Cardiac muscle cell (in vitro differentiated cells and primary cell): ENCODE measurements around the gene PARP15. TPM values are rescaled to one million over a fixed set of nuclear protein-coding genes. Genes with fewer than 3 reads are reported as not detected.

Experiments used
- DNase-seq, 2 donors: peaks; one replicate each; pipeline versions ENCODE4 v3.0.0 to v3.0.0-alpha.2; 2010 to 2017; ENCODE audit warnings: low read depth in 1 of 2, low spot score in 1 of 2
- H3K27ac ChIP-seq: fragments of 200-600 bp; sonication (generic); 2 replicates; pipeline ENCODE4 v1.5.1; 2016
- H3K27me3 ChIP-seq: fragments of 200-600 bp; sonication (generic); 2 replicates; pipeline ENCODE4 v1.6.0; 2016; ENCODE audit warnings: control low read depth
- H3K36me3 ChIP-seq: fragments of 200-600 bp; sonication (generic); 2 replicates; pipeline ENCODE4 v1.5.1; 2016; ENCODE audit warnings: control low read depth
- H3K4me1 ChIP-seq: fragments of 200-600 bp; sonication (generic); 2 replicates; pipeline ENCODE4 v1.8.1; 2017; ENCODE audit warnings: low read depth, mild to moderate bottlenecking, mixed run types
- H3K4me3 ChIP-seq: fragments of 200-600 bp; sonication (generic); 2 replicates; pipeline ENCODE4 v1.5.1; 2016; ENCODE audit warnings: mild to moderate bottlenecking
- H3K9me3 ChIP-seq: fragments of 200-600 bp; sonication (generic); 2 replicates; pipeline ENCODE4 v1.5.1; 2017; ENCODE audit warnings: low read depth, mild to moderate bottlenecking, control low read depth
- CTCF ChIP-seq: IDR thresholded peaks from 2 replicates; pipeline ENCODE4 v1.5.1; 2012; ENCODE audit warnings: low read depth, mild to moderate bottlenecking, low read length
- polyA plus RNA-seq: library from polyadenylated mRNA; unstranded; fragments of >200 nt; fragmentation: Nextera tagmentation; extraction: Ambion mirVana; gene quantifications from 2 replicates; pipeline ENCODE4 v1.2.1, GENCODE V29; 2016
- total RNA-seq: library from RNA; depleted of rRNA; stranded (reverse); fragments of >200 nt; gene quantifications from 2 replicates; pipeline ENCODE4 v1.2.3, GENCODE V29; 2016

The PARP15 gene
- total and polyA plus RNA-seq, 2 experiments from 2014 or later = 0.05 TPM; not detected in 1

- H3K9me3 ChIP-seq = no peaks in the 10 kb centered on the region
- no peak overlapping the region for H3K27ac ChIP-seq
- H3K4me3 ChIP-seq = no peak overlapping the region
- peak in 1 of 2 donors; percentile 44 for DNase-seq
- no peaks in the 10 kb centered on the region for H3K27me3 ChIP-seq
- TF ChIP-seq CTCF = no peak
- no peaks in the 10 kb centered on the region for H3K4me1 ChIP-seq
- no peaks in the 10 kb centered on the region for H3K36me3 ChIP-seq
Observed at GRCh38 chr3:122668930-122669730, 91.7 kb downstream of the PARP15 start.

GRCh38 chr3:122671553-122671952 is 94.1 kb downstream of the PARP15 start:
- Histone ChIP-seq H3K27ac (no peak overlapping the region), H3K4me3 (no peak overlapping the region)

GRCh38 chr3:122674339-122674738 is 96.9 kb downstream of the PARP15 start:
- H3K4me3 ChIP-seq = no peak overlapping the region
- TF ChIP-seq CTCF = no peak
- no peaks in the 10 kb centered on the region for H3K36me3 ChIP-seq
- H3K4me1 ChIP-seq = no peaks in the 10 kb centered on the region
- H3K27ac ChIP-seq = no peak overlapping the region
- H3K27me3 ChIP-seq = peaks cover under 1% of the 10 kb centered on the region
- no peak for DNase-seq
- no peaks in the 10 kb centered on the region for H3K9me3 ChIP-seq

More at GRCh38 chr3:122671553-122671952, 94.1 kb downstream of the PARP15 start:
- Histone ChIP-seq H3K27me3 (no peaks in the 10 kb centered on the region), H3K36me3 (no peaks in the 10 kb centered on the region), H3K4me1 (no peaks in the 10 kb centered on the region), H3K9me3 (no peaks in the 10 kb centered on the region)
- no peak for TF ChIP-seq CTCF
- no peak for DNase-seq

GRCh38 chr3:122676759-122677158 is 99.3 kb downstream of the PARP15 start:
- no peak for TF ChIP-seq CTCF
- Histone ChIP-seq H3K27ac (no peak overlapping the region), H3K4me1 (no peaks in the 10 kb centered on the region), H3K4me3 (no peak overlapping the region), H3K36me3 (no peaks in the 10 kb centered on the region), H3K27me3 (peaks cover 25% of the 10 kb centered on the region), H3K9me3 (no peaks in the 10 kb centered on the region)
- DNase-seq = peak in 1 of 2 donors; percentile 41

- no peak overlapping the region for H3K27ac ChIP-seq
- no peaks in the 10 kb centered on the region for H3K9me3 ChIP-seq
- no peak for DNase-seq
Observed at GRCh38 chr3:122677216-122677615, 99.8 kb downstream of the PARP15 start.

More at GRCh38 chr3:122677216-122677615, 99.8 kb downstream of the PARP15 start:
- Histone ChIP-seq H3K36me3 (no peaks in the 10 kb centered on the region), H3K4me1 (no peaks in the 10 kb centered on the region), H3K27me3 (peaks cover 29% of the 10 kb centered on the region), H3K4me3 (no peak overlapping the region)
- no peak for TF ChIP-seq CTCF
